ENCODE measurements around the gene CARTPT. TPM values are rescaled to one million over a fixed set of nuclear protein-coding genes. Genes with fewer than 3 reads are reported as not detected.

The CARTPT gene
- total RNA-seq, 1 donor from 2014 or later: not detected

- no peak overlapping the region for H3K27ac Mint-ChIP-seq (ENCODE audit: unreplicated experiment)
- H3K4me1 Mint-ChIP-seq (ENCODE audit: low read depth): no peaks in the 10 kb centered on the region
- DNase-seq (ENCODE audit: low spot score): no peak
- no peak overlapping the region for H3K4me3 Mint-ChIP-seq (ENCODE audit: unreplicated experiment)
- H3K27me3 Mint-ChIP-seq (ENCODE audit: low read depth): peaks cover 16% of the 10 kb centered on the region
- no peaks in the 10 kb centered on the region for H3K36me3 Mint-ChIP-seq (ENCODE audit: low read depth)
- peaks cover 6% of the 10 kb centered on the region for H3K9me3 Mint-ChIP-seq (ENCODE audit: low read depth)
- TF ChIP-seq CTCF (IDR thresholded peaks at IDR 0.05): no peak
These were observed 21.1 kb downstream of the CARTPT start for GRCh38 chr5:71740015-71740753.

- Mint-ChIP-seq H3K36me3 (ENCODE audit: low read depth) (no peaks in the 10 kb centered on the region), H3K27me3 (ENCODE audit: low read depth) (peaks cover 17% of the 10 kb centered on the region), H3K4me3 (ENCODE audit: unreplicated experiment) (no peak overlapping the region), H3K27ac (ENCODE audit: unreplicated experiment) (no peak overlapping the region), H3K4me1 (ENCODE audit: low read depth) (no peaks in the 10 kb centered on the region), H3K9me3 (ENCODE audit: low read depth) (peaks cover 6% of the 10 kb centered on the region)
- DNase-seq (ENCODE audit: low spot score): no peak
- TF ChIP-seq CTCF (IDR thresholded peaks at IDR 0.05): no peak
These were observed 24.1 kb downstream of the CARTPT start for GRCh38 chr5:71743155-71743554.

- Mint-ChIP-seq H3K27ac (ENCODE audit: unreplicated experiment) (no peak overlapping the region), H3K4me1 (ENCODE audit: low read depth) (no peaks in the 10 kb centered on the region), H3K4me3 (ENCODE audit: unreplicated experiment) (no peak overlapping the region), H3K36me3 (ENCODE audit: low read depth) (no peaks in the 10 kb centered on the region), H3K9me3 (ENCODE audit: low read depth) (peaks cover 6% of the 10 kb centered on the region), H3K27me3 (ENCODE audit: low read depth) (peaks cover 17% of the 10 kb centered on the region)
- TF ChIP-seq CTCF (IDR thresholded peaks at IDR 0.05): no peak
- no peak for DNase-seq (ENCODE audit: low spot score)
These were observed 25.1 kb downstream of the CARTPT start for GRCh38 chr5:71744009-71744790.

GRCh38 chr5:71747182-71747581 lies 28.1 kb downstream of the CARTPT start:
- Mint-ChIP-seq H3K27ac (ENCODE audit: unreplicated experiment) (no peak overlapping the region), H3K9me3 (ENCODE audit: low read depth) (no peaks in the 10 kb centered on the region), H3K36me3 (ENCODE audit: low read depth) (no peaks in the 10 kb centered on the region), H3K27me3 (ENCODE audit: low read depth) (peaks cover 13% of the 10 kb centered on the region), H3K4me1 (ENCODE audit: low read depth) (no peaks in the 10 kb centered on the region), H3K4me3 (ENCODE audit: unreplicated experiment) (no peak overlapping the region)
- DNase-seq (ENCODE audit: low spot score): no peak
- no peak for TF ChIP-seq CTCF (IDR thresholded peaks at IDR 0.05)

GRCh38 chr5:71748360-71748759 lies 29.3 kb downstream of the CARTPT start:
- no peaks in the 10 kb centered on the region for H3K9me3 Mint-ChIP-seq (ENCODE audit: low read depth)
- no peaks in the 10 kb centered on the region for H3K36me3 Mint-ChIP-seq (ENCODE audit: low read depth)
- no peak for DNase-seq (ENCODE audit: low spot score)
- H3K27me3 Mint-ChIP-seq (ENCODE audit: low read depth): peaks cover 16% of the 10 kb centered on the region
- no peak for TF ChIP-seq CTCF (IDR thresholded peaks at IDR 0.05)
- no peaks in the 10 kb centered on the region for H3K4me1 Mint-ChIP-seq (ENCODE audit: low read depth)
- no peak overlapping the region for H3K27ac Mint-ChIP-seq (ENCODE audit: unreplicated experiment)
- no peak overlapping the region for H3K4me3 Mint-ChIP-seq (ENCODE audit: unreplicated experiment)

All from chondrocyte (in vitro differentiated cells).